SU-DHL-6 (cell line): ENCODE data around the gene NOP56.

Experiments used
- H2AFZ ChIP-seq: fragments of 200-600 bp; sonication (generic); 2 replicates; pipeline ENCODE4 v1.6.1; 2014; ENCODE audit warnings: low read depth, mild to moderate bottlenecking, moderate library complexity, mixed read lengths, antibody characterized with exemption, low read length; ENCODE audit not compliant: severe bottlenecking
- H3F3A ChIP-seq: fragments of 200-600 bp; shearing (Covaris generic); 2 replicates; pipeline ENCODE4 v1.6.0; 2016; ENCODE audit warnings: antibody characterized with exemption, mild to moderate bottlenecking; ENCODE audit not compliant: insufficient read depth
- H3K27ac ChIP-seq: fragments of 200-600 bp; sonication (generic); 2 replicates; pipeline ENCODE4 v1.5.1; 2016; ENCODE audit warnings: low read depth, mild to moderate bottlenecking, low read length, moderate library complexity, mixed read lengths
- H3K27me3 ChIP-seq: fragments of 200-600 bp; sonication (generic), shearing (Covaris generic); 2 replicates; pipeline ENCODE4 v1.6.0; 2014; ENCODE audit warnings: mild to moderate bottlenecking, low read length
- H3K36me3 ChIP-seq: fragments of 200-600 bp; sonication (generic); 2 replicates; pipeline ENCODE4 v1.6.1; 2014; ENCODE audit warnings: mild to moderate bottlenecking, low read length, mixed read lengths
- H3K4me2 ChIP-seq: fragments of 300-600, 200-600 bp; shearing (Covaris generic), sonication (generic); 2 replicates; pipeline ENCODE4 v1.6.0; 2014; ENCODE audit warnings: low read length, low read depth, mild to moderate bottlenecking; ENCODE audit not compliant: poor library complexity, severe bottlenecking
- H3K4me3 ChIP-seq: fragments of 200-600 bp; sonication (generic); 2 replicates; pipeline ENCODE4 v1.5.1; 2014; ENCODE audit warnings: antibody characterized with exemption, low read length, mild to moderate bottlenecking, mixed read lengths; ENCODE audit not compliant: insufficient read depth, poor library complexity, severe bottlenecking
- H3K79me2 ChIP-seq: fragments of 200-600 bp; sonication (generic); 2 replicates; pipeline ENCODE4 v1.6.1; 2014; ENCODE audit warnings: mild to moderate bottlenecking, low read length, moderate library complexity; ENCODE audit not compliant: insufficient read depth
- H3K9ac ChIP-seq: fragments of 200-600 bp; sonication (generic); 2 replicates; pipeline ENCODE4 v1.7.0; 2014; ENCODE audit warnings: mild to moderate bottlenecking, low read length
- H3K9me2 ChIP-seq: fragments of 200-600 bp; sonication (generic); replicated peaks from 2 replicates; pipeline ENCODE4 v1.6.1; 2014; ENCODE audit warnings: low read length; ENCODE audit not compliant: insufficient read depth
- H3K9me3 ChIP-seq: fragments of 200-600 bp; sonication (generic); 2 replicates; pipeline ENCODE4 v1.6.1; 2014; ENCODE audit warnings: low read length, mixed read lengths; ENCODE audit not compliant: insufficient read depth
- H4K20me1 ChIP-seq: fragments of 200-600 bp; sonication (generic); 2 replicates; pipeline ENCODE4 v1.6.1; 2014; ENCODE audit warnings: low read depth, mild to moderate bottlenecking, antibody characterized with exemption, low read length, moderate library complexity, mixed read lengths
- CTCF ChIP-seq: fragments of 200-600 bp; sonication (generic); IDR thresholded peaks from one replicate; pipeline ENCODE4 v1.5.1; 2017; ENCODE audit warnings: antibody characterized with exemption, mild to moderate bottlenecking, low read length, moderate library complexity; ENCODE audit not compliant: insufficient read depth, poor library complexity, severe bottlenecking
- EZH2phosphoT487 ChIP-seq: fragments of 200-600 bp; sonication (generic), shearing (Covaris generic); conservative IDR thresholded peaks from 2 replicates; pipeline ENCODE4 v1.6.1; 2018; ENCODE audit warnings: mild to moderate bottlenecking, antibody characterized with exemption, low read length, moderate library complexity, mixed read lengths

NOP56 gene

GRCh38 chr20:2701671-2702081 is 49.2 kb downstream of the NOP56 start:
- H3K9ac ChIP-seq, result no peak overlapping the region
- H3K4me2 ChIP-seq, result no peak overlapping the region
- TF ChIP-seq EZH2phosphoT487 (no peak), CTCF (no peak)
- no peak overlapping the region for H3K4me3 ChIP-seq
- no peaks in the 10 kb centered on the region for H3K36me3 ChIP-seq
- no peak overlapping the region for H3K27ac ChIP-seq
- no peaks in the 10 kb centered on the region for H3F3A ChIP-seq
- H2AFZ ChIP-seq, result no peak overlapping the region
- no peaks in the 10 kb centered on the region for H4K20me1 ChIP-seq
- H3K79me2 ChIP-seq, result no peaks in the 10 kb centered on the region
- H3K27me3 ChIP-seq, result no peaks in the 10 kb centered on the region
- H3K9me2 ChIP-seq, result no peaks in the 10 kb centered on the region
- H3K9me3 ChIP-seq, result no peaks in the 10 kb centered on the region

GRCh38 chr20:2703716-2704475 is 51.5 kb downstream of the NOP56 start:
- Histone ChIP-seq H3K9me3 (no peaks in the 10 kb centered on the region), H3K27me3 (no peaks in the 10 kb centered on the region), H3K36me3 (no peaks in the 10 kb centered on the region), H4K20me1 (no peaks in the 10 kb centered on the region), H3K9me2 (no peaks in the 10 kb centered on the region), H3K4me2 (no peak overlapping the region), H2AFZ (no peak overlapping the region), H3K27ac (no peak overlapping the region), H3F3A (no peaks in the 10 kb centered on the region), H3K79me2 (no peaks in the 10 kb centered on the region), H3K4me3 (no peak overlapping the region), H3K9ac (no peak overlapping the region)
- no peak for TF ChIP-seq CTCF
- no peak for TF ChIP-seq EZH2phosphoT487

- H3K27ac ChIP-seq, result no peak overlapping the region
- no peaks in the 10 kb centered on the region for H4K20me1 ChIP-seq
- H3K36me3 ChIP-seq, result no peaks in the 10 kb centered on the region
- no peaks in the 10 kb centered on the region for H3K9me3 ChIP-seq
- no peak overlapping the region for H3K9ac ChIP-seq
- H2AFZ ChIP-seq, result no peak overlapping the region
- H3K9me2 ChIP-seq, result no peaks in the 10 kb centered on the region
- H3K4me3 ChIP-seq, result no peak overlapping the region
- H3K79me2 ChIP-seq, result no peaks in the 10 kb centered on the region
- H3K4me2 ChIP-seq, result no peak overlapping the region
- no peaks in the 10 kb centered on the region for H3F3A ChIP-seq
- no peaks in the 10 kb centered on the region for H3K27me3 ChIP-seq
- no peak for TF ChIP-seq EZH2phosphoT487
- TF ChIP-seq CTCF, result no peak
Observed at GRCh38 chr20:2705931-2706645, 53.7 kb downstream of the NOP56 start.
